Measurements from ENCODE around the gene SLC35B2.
A peak's percentile ranks its signal among the peaks of the same experiment; 100 is the strongest.

GRCh38 chr6:44268095-44268628 is 10.8 kb upstream of the SLC35B2 start:
- peak; percentile 83 to 94 (median 87) for TF ChIP-seq CTCF (IDR thresholded peaks at IDR 0.05)
- TF ChIP-seq POLR2A (IDR thresholded peaks at IDR 0.05) = no peak
